Gastroesophageal sphincter (tissue), 4 donors: ENCODE data around the gene TTLL6. TPM values are rescaled to one million over a fixed set of nuclear protein-coding genes. Genes with fewer than 3 reads are reported as not detected.

Source experiments
- ATAC-seq: fragments of 150-250 bp; one replicate; pipeline ENCODE4 v1.9.1; 2016; ENCODE audit warnings: mild to moderate bottlenecking, moderate library complexity
- H3K27ac ChIP-seq, 4 donors: fragments of 200-600 bp; sonication (generic) in 3 of 4; 1 replicate in 3 of 4; 2 replicates in 1 of 4; pipeline ENCODE4 v1.5.1; 2016 to 2019
- H3K27me3 ChIP-seq: fragments of 200-600 bp; sonication (generic); one replicate; pipeline ENCODE4 v1.5.1; 2019
- H3K36me3 ChIP-seq, 2 donors: fragments of 200-600 bp; sonication (generic); one replicate each; pipeline ENCODE4 v1.5.1; 2019; ENCODE audit warnings: control low read depth in 1 of 2
- H3K4me1 ChIP-seq, 3 donors: fragments of 200-600 bp; sonication (generic); 1 replicate in 2 of 3; 2 replicates in 1 of 3; pipeline ENCODE4 v1.5.1; 2016 to 2019; ENCODE audit warnings: control low read depth in 2 of 3
- H3K4me3 ChIP-seq, 2 donors: fragments of 200-600 bp; sonication (generic); one replicate each; pipeline ENCODE4 v1.5.1; 2019; ENCODE audit warnings: mild to moderate bottlenecking in 1 of 2, moderate library complexity in 1 of 2
- H3K9me3 ChIP-seq, 3 donors: fragments of 200-600 bp; sonication (generic); one replicate each; pipeline ENCODE4 v1.5.1; 2017 to 2019; ENCODE audit warnings: control low read depth in 2 of 3
- EP300 ChIP-seq: sonication (generic); formaldehyde crosslinking; IDR thresholded peaks from one replicate; pipeline ENCODE4 v1.6.1; 2017; ENCODE audit warnings: antibody characterized with exemption, mild to moderate bottlenecking
- POLR2A ChIP-seq, 2 donors: fragments of 450-650 bp; IDR thresholded peaks; one replicate each; pipeline ENCODE4 v1.6.1; 2017; ENCODE audit warnings: antibody characterized with exemption in 2 of 2, mild to moderate bottlenecking in 2 of 2, moderate library complexity in 1 of 2
- POLR2AphosphoS5 ChIP-seq: sonication (generic); formaldehyde crosslinking; IDR thresholded peaks from one replicate; pipeline ENCODE4 v1.6.1; 2017; ENCODE audit warnings: antibody characterized with exemption
- WGBS, 2 donors: methylation state at CpG; one replicate each; pipeline ENCODE4 v1.1.5; 2018; ENCODE audit warnings: low coverage in 1 of 2; 5-methylcytosine and 5-hydroxymethylcytosine counted together
- total RNA-seq, 4 donors: library from RNA; depleted of rRNA; stranded (reverse); fragments of >200 nt; gene quantifications; one replicate each; pipeline ENCODE4 v1.1.0, GENCODE V29; 2016
- TF ChIP-seq, protein P1 (sequence below), 4 experiments: fragments of 200-600 bp in 2 of 4; fragments of 450-650 bp in 2 of 4; sonication (generic) in 1 of 4; IDR thresholded peaks; one replicate each; pipeline ENCODE4 v1.5.1; 2017 to 2019; ENCODE audit warnings: antibody characterized with exemption in 4 of 4, mild to moderate bottlenecking in 2 of 4, moderate library complexity in 2 of 4

The TTLL6 gene
- total RNA-seq, 4 donors from 2014 or later = not detected

- Histone ChIP-seq H3K9me3 (no peaks in the 10 kb centered on the region), H3K27ac (no peak overlapping the region), H3K36me3 (no peaks in the 10 kb centered on the region), H3K4me3 (no peak overlapping the region), H3K27me3 (peaks cover 100% of the 10 kb centered on the region), H3K4me1 (peaks cover 0 to 35% (median 15%) of the 10 kb centered on the region in 3 donors)
- ATAC-seq = no peak
- WGBS, 2 donors = 22 to 48% methylated on average over 3 of the region's 3 CpGs
- TF ChIP-seq POLR2A (IDR thresholded peaks at IDR 0.05) (no peak), POLR2AphosphoS5 (no peak)
- TF ChIP-seq, protein P1, sequence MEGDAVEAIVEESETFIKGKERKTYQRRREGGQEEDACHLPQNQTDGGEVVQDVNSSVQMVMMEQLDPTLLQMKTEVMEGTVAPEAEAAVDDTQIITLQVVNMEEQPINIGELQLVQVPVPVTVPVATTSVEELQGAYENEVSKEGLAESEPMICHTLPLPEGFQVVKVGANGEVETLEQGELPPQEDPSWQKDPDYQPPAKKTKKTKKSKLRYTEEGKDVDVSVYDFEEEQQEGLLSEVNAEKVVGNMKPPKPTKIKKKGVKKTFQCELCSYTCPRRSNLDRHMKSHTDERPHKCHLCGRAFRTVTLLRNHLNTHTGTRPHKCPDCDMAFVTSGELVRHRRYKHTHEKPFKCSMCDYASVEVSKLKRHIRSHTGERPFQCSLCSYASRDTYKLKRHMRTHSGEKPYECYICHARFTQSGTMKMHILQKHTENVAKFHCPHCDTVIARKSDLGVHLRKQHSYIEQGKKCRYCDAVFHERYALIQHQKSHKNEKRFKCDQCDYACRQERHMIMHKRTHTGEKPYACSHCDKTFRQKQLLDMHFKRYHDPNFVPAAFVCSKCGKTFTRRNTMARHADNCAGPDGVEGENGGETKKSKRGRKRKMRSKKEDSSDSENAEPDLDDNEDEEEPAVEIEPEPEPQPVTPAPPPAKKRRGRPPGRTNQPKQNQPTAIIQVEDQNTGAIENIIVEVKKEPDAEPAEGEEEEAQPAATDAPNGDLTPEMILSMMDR (IDR thresholded peaks at IDR 0.05) = no peak
Observed at GRCh38 chr17:48730240-48730550, 86.8 kb downstream of the TTLL6 start.

DNA sequence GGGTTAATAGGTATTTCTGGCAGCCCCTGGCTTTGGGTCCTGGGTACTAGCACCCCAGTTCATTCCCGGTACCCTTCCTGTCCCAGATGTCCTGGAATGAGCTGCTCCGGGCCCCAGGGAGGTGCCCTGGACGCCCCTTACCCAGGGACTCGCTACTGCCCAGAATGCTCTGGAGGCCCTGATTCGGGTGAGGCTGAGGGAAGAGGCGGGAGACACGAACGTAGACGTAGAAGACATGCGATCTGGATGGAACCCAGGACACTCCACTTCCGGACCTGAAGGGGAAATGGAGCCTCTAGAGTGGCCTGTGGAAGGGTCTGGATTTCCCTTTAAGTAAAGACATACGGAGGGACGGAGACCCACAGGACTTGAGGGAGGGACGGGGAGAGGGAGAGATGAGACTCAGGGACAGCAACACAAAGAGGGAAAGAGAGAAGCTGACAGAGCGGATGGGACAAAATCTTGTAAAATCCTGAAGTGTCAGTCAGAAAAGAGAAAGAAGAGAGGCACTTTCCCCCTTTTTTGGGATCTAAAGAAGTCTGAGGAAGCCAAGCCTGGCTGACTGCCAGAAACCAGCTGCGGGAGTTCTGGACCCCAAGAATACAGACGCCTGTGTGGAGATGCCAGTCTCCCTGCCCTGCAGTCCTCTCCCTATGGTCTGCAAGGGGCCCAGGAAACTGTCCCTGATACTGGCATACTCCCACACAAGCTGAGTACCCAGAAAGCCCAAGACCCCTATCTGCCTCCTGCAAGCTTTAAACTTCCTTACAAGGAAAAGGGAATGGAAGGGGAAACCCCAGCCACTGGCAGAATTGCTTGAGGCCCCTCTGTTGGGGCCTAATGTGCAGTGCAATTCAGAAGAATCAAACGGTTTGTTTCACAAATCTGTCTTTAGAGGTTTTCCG is 87.4 kb downstream of the TTLL6 start:
- no peak for TF ChIP-seq EP300
- no peak for TF ChIP-seq POLR2A (IDR thresholded peaks at IDR 0.05)
- TF ChIP-seq, protein P1 (IDR thresholded peaks at IDR 0.05) = no peak
- TF ChIP-seq POLR2AphosphoS5 = no peak
- ATAC-seq = no peak
- Histone ChIP-seq H3K4me1 (peaks cover 0 to 41% (median 19%) of the 10 kb centered on the region in 3 donors), H3K27ac (no peak overlapping the region), H3K9me3 (no peaks in the 10 kb centered on the region), H3K4me3 (no peak overlapping the region), H3K27me3 (peaks cover 100% of the 10 kb centered on the region), H3K36me3 (no peaks in the 10 kb centered on the region)
- WGBS, 2 donors = 6 to 16% methylated on average over 5 to 13 of the region's 19 CpGs

- peak within 1 kb of the TSS in 1 of 2 donors; percentile 30 for H3K4me3 ChIP-seq
- H3K4me1 ChIP-seq = peaks cover 0 to 47% (median 26%) of the 10 kb centered on the region in 3 donors
Observed at GRCh38 chr17:48728232-48729231, 88.5 kb downstream of the TTLL6 start, which contains the start of gene HOXB13. HOXB13 (minus strand) TSS chr17:48728750; CDS start chr17:48728593, 157 bp downstream.

DNA sequence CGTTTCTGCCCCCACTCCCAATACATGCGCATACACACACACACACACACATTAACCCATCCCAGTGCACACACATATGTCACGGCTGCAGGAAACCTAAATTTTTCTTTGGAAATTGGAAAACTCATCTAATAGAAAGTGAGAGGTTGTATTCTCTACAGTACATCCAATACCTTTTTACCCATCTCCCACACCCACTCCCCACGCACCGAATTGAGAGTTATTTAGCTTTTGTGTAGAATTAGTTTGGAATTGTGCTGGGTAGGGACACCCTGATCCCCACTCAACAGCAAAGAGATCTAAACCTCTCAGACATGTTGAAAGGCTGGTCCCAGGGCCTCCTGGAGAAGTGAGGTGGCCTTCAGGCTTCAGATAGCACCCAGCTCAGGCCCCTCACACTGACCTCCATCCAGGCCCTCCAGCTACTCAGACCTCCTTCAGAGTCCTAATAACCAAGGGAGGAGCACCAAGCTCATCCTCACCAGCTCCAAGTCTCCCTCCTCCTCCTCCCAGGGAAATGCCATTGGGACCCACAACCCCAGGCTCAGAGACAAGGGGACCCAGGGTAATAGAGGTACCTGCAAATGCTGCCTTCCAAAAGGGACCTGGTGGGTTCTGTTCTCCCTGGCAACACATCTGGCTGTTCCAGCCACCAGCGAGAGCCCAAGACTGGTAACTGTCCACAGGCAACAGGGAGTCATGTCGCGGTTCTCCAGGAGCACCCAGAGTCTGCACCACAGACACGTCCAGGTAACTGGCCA is 89.4 kb downstream of the TTLL6 start:
- H3K9me3 ChIP-seq = no peaks in the 10 kb centered on the region
- peaks cover 0 to 47% (median 26%) of the 10 kb centered on the region in 3 donors for H3K4me1 ChIP-seq
- no peak overlapping the region for H3K27ac ChIP-seq
- WGBS, 2 donors = 40% methylated on average over 4 to 5 of the region's 9 CpGs
- no peak for TF ChIP-seq POLR2A (IDR thresholded peaks at IDR 0.05)
- TF ChIP-seq EP300 = no peak
- no peak for TF ChIP-seq POLR2AphosphoS5
- TF ChIP-seq, protein P1 (IDR thresholded peaks at IDR 0.05) = no peak
- H3K27me3 ChIP-seq = peaks cover 100% of the 10 kb centered on the region
- no peak for ATAC-seq
- H3K4me3 ChIP-seq = no peak overlapping the region
- H3K36me3 ChIP-seq = no peaks in the 10 kb centered on the region

More at GRCh38 chr17:48728232-48729231, 88.5 kb downstream of the TTLL6 start, which contains the start of gene HOXB13:
- Histone ChIP-seq H3K9me3 (no peaks in the 10 kb centered on the region), H3K27ac (no peak within 1 kb of the TSS), H3K36me3 (no peaks in the 10 kb centered on the region), H3K27me3 (peaks cover 100% of the 10 kb centered on the region)
- ATAC-seq = no peak
- WGBS, 2 donors = 0 to 3% methylated on average over 5 to 25 of the region's 55 CpGs
- TF ChIP-seq POLR2AphosphoS5 (no peak), POLR2A (IDR thresholded peaks at IDR 0.05) (no peak), EP300 (no peak)
- TF ChIP-seq, protein P1 (IDR thresholded peaks at IDR 0.05) = no peak
